HG03103 (cell line): ENCODE measurements around the gene CAMK1G.

Source experiments
- ATAC-seq: cut with Tn5 transposase; IDR thresholded peaks from one replicate; pipeline ENCODE4 v1.9.1; 2021; ENCODE audit warnings: low read depth; ENCODE audit not compliant: unreplicated experiment

The CAMK1G gene

GRCh38 chr1:209618291-209618690 is 34.8 kb downstream of the CAMK1G start:
- ATAC-seq, result no peak

GRCh38 chr1:209618756-209619420 is 35.4 kb downstream of the CAMK1G start:
- ATAC-seq, result no peak

- no peak for ATAC-seq
These were observed 36.4 kb downstream of the CAMK1G start for GRCh38 chr1:209619696-209620486.

GRCh38 chr1:209620487-209620884 is 37.0 kb downstream of the CAMK1G start:
- ATAC-seq, result no peak

GRCh38 chr1:209621286-209621685 is 37.8 kb downstream of the CAMK1G start:
- ATAC-seq, result no peak

- no peak for ATAC-seq
These were observed 38.5 kb downstream of the CAMK1G start for GRCh38 chr1:209621741-209622655.

- no peak for ATAC-seq
These were observed 39.6 kb downstream of the CAMK1G start for GRCh38 chr1:209622841-209623829.

- ATAC-seq, result no peak
These were observed 41.3 kb downstream of the CAMK1G start for GRCh38 chr1:209624558-209625549.

GRCh38 chr1:209625791-209626285 is 42.3 kb downstream of the CAMK1G start:
- ATAC-seq, result no peak

- ATAC-seq, result no peak
These were observed 43.0 kb downstream of the CAMK1G start for GRCh38 chr1:209626346-209627026.

GRCh38 chr1:209627027-209627731 is 43.7 kb downstream of the CAMK1G start:
- no peak for ATAC-seq

GRCh38 chr1:209627732-209628196 is 44.2 kb downstream of the CAMK1G start:
- ATAC-seq, result peak; percentile 75

- ATAC-seq, result no peak
These were observed 45.2 kb downstream of the CAMK1G start for GRCh38 chr1:209628618-209629299.

GRCh38 chr1:209629621-209630382 is 46.3 kb downstream of the CAMK1G start:
- ATAC-seq, result no peak

- no peak for ATAC-seq
These were observed 47.1 kb downstream of the CAMK1G start for GRCh38 chr1:209630383-209631225.
